ENCODE results near the gene CCL18. TPM values are rescaled to one million over a fixed set of nuclear protein-coding genes. Genes with fewer than 3 reads are reported as not detected.

Gene CCL18
- polyA plus RNA-seq, 1 donor from 2014 or later: not detected

- Histone ChIP-seq H3K27me3 (ENCODE audit: insufficient read depth, low read depth, low read length) (no peaks in the 10 kb centered on the region), H4K20me1 (ENCODE audit: insufficient read depth) (no peaks in the 10 kb centered on the region), H2AFZ (ENCODE audit: low read depth, low read length) (no peak overlapping the region), H3K36me3 (ENCODE audit: insufficient read depth, low read length) (no peaks in the 10 kb centered on the region), H3K9me3 (ENCODE audit: low read length) (no peaks in the 10 kb centered on the region), H3K9ac (ENCODE audit: low read length) (no peak overlapping the region), H3K79me2 (replicated peaks; ENCODE audit: insufficient read depth, low read length) (no peaks in the 10 kb centered on the region), H3K4me2 (ENCODE audit: low read length) (no peak overlapping the region), H3K9me2 (ENCODE audit: insufficient read depth, low read length) (no peaks in the 10 kb centered on the region), H3K4me3 (ENCODE audit: low read length) (no peak overlapping the region), H3F3A (ENCODE audit: insufficient read depth, low read length, poor library complexity, severe bottlenecking) (no peaks in the 10 kb centered on the region), H3K27ac (ENCODE audit: low read length) (no peak overlapping the region)
- TF ChIP-seq TAF1 (IDR thresholded peaks at IDR 0.05; ENCODE audit: low read depth) (no peak), EP300 (conservative IDR thresholded peaks at IDR 0.05; ENCODE audit: poor library complexity, severe bottlenecking) (no peak), REST (IDR thresholded peaks at IDR 0.05; ENCODE audit: borderline replicate concordance) (no peak), POLR2AphosphoS5 (IDR thresholded peaks at IDR 0.05) (no peak), EZH2 (IDR thresholded peaks at IDR 0.05; ENCODE audit: borderline replicate concordance, insufficient read depth, low read length, poor library complexity, severe bottlenecking) (no peak), RAD21 (conservative IDR thresholded peaks at IDR 0.05) (no peak), MXI1 (conservative IDR thresholded peaks at IDR 0.05; ENCODE audit: poor library complexity, severe bottlenecking) (no peak), SMC3 (conservative IDR thresholded peaks at IDR 0.05; ENCODE audit: poor library complexity) (no peak), CTCF (IDR thresholded peaks at IDR 0.05; ENCODE audit: poor library complexity, severe bottlenecking) (no peak)
These were observed 25.3 kb downstream of the CCL18 start for GRCh38 chr17:36089339-36089865.

- Histone ChIP-seq H2AFZ (ENCODE audit: low read depth, low read length) (no peak within 1 kb of the TSS), H3F3A (ENCODE audit: insufficient read depth, low read length, poor library complexity, severe bottlenecking) (no peaks in the 10 kb centered on the region)
These were observed 26.1 kb downstream of the CCL18 start, which contains the start of gene CCL3 for GRCh38 chr17:36089888-36090836. Gene CCL3 (minus strand): TSS chr17:36090143. CDS start chr17:36090058, 85 bp downstream.

More at GRCh38 chr17:36089888-36090836, 26.1 kb downstream of the CCL18 start, which contains the start of gene CCL3:
- H3K9me2 ChIP-seq (ENCODE audit: insufficient read depth, low read length): no peaks in the 10 kb centered on the region
- no peaks in the 10 kb centered on the region for H3K9me3 ChIP-seq (ENCODE audit: low read length)
- H3K27me3 ChIP-seq (ENCODE audit: insufficient read depth, low read depth, low read length): no peaks in the 10 kb centered on the region
- H3K4me3 ChIP-seq (ENCODE audit: low read length): no peak within 1 kb of the TSS
- H3K79me2 ChIP-seq (replicated peaks; ENCODE audit: insufficient read depth, low read length): no peaks in the 10 kb centered on the region
- no peak within 1 kb of the TSS for H3K4me2 ChIP-seq (ENCODE audit: low read length)
- no peaks in the 10 kb centered on the region for H3K36me3 ChIP-seq (ENCODE audit: insufficient read depth, low read length)
- H3K9ac ChIP-seq (ENCODE audit: low read length): no peak within 1 kb of the TSS
- no peak within 1 kb of the TSS for H3K27ac ChIP-seq (ENCODE audit: low read length)
- no peak for TF ChIP-seq CTCF (IDR thresholded peaks at IDR 0.05; ENCODE audit: poor library complexity, severe bottlenecking)
- TF ChIP-seq SMC3 (conservative IDR thresholded peaks at IDR 0.05; ENCODE audit: poor library complexity): no peak
- TF ChIP-seq REST (IDR thresholded peaks at IDR 0.05; ENCODE audit: borderline replicate concordance): no peak
- no peak for TF ChIP-seq MXI1 (conservative IDR thresholded peaks at IDR 0.05; ENCODE audit: poor library complexity, severe bottlenecking)
- no peak for TF ChIP-seq EZH2 (IDR thresholded peaks at IDR 0.05; ENCODE audit: borderline replicate concordance, insufficient read depth, low read length, poor library complexity, severe bottlenecking)
- no peak for TF ChIP-seq RAD21 (conservative IDR thresholded peaks at IDR 0.05)
- TF ChIP-seq EP300 (conservative IDR thresholded peaks at IDR 0.05; ENCODE audit: poor library complexity, severe bottlenecking): no peak
- no peak for TF ChIP-seq POLR2AphosphoS5 (IDR thresholded peaks at IDR 0.05)
- TF ChIP-seq TAF1 (IDR thresholded peaks at IDR 0.05; ENCODE audit: low read depth): no peak
- no peaks in the 10 kb centered on the region for H4K20me1 ChIP-seq (ENCODE audit: insufficient read depth)
